MCF 10A (cell line): ENCODE measurements around the gene MRPS22. TPM values are rescaled to one million over a fixed set of nuclear protein-coding genes. Genes with fewer than 3 reads are reported as not detected.

ENCODE experiments used
- BruUV-seq: library from RNA; stranded (reverse); fragments of 400-500 nt; replicated peaks from 2 replicates; lab custom pipeline; 2021; lab: Mats Ljungman, UMichigan
- CTCF ChIA-PET: fragments of 300-600 bp; sonication (Branson Sonifier 250); formaldehyde crosslinking; extraction: SDS; loops from one replicate; lab custom pipeline; 2021; ENCODE audit warnings: antibody characterized with exemption, inconsistent platforms; lab: Yijun Ruan, JAX
- POLR2A ChIA-PET: fragments of 300-600, 350-650 bp; sonication (Branson Sonifier 250); formaldehyde crosslinking; extraction: SDS; loops from one replicate; lab custom pipeline; 2020; ENCODE audit warnings: antibody characterized with exemption, inconsistent platforms; lab: Yijun Ruan, JAX
- DNase-seq: peaks from one replicate; pipeline ENCODE4 v3.0.0-alpha.2; 2018; ENCODE audit not compliant: unreplicated experiment
- H3K27ac Mint-ChIP-seq: one replicate; pipeline ENCODE4 v1.8.0; 2022; ENCODE audit warnings: mild to moderate bottlenecking, low read depth, mixed read lengths; ENCODE audit not compliant: unreplicated experiment
- H3K27me3 Mint-ChIP-seq: one replicate; pipeline ENCODE4 v1.8.0; 2022; ENCODE audit warnings: mixed read lengths; ENCODE audit not compliant: insufficient read depth, unreplicated experiment
- H3K36me3 Mint-ChIP-seq: one replicate; pipeline ENCODE4 v1.8.0; 2022; ENCODE audit warnings: mild to moderate bottlenecking, moderate library complexity, mixed read lengths; ENCODE audit not compliant: insufficient read depth, unreplicated experiment
- H3K4me1 Mint-ChIP-seq: one replicate; pipeline ENCODE4 v1.8.0; 2022; ENCODE audit warnings: mixed read lengths; ENCODE audit not compliant: insufficient read depth, unreplicated experiment
- H3K4me3 Mint-ChIP-seq: one replicate; pipeline ENCODE4 v1.8.0; 2022; ENCODE audit warnings: mild to moderate bottlenecking, moderate library complexity, mixed read lengths; ENCODE audit not compliant: unreplicated experiment
- H3K9me3 Mint-ChIP-seq: one replicate; pipeline ENCODE4 v1.8.0; 2022; ENCODE audit warnings: mixed read lengths; ENCODE audit not compliant: unreplicated experiment
- intact Hi-C: fragments of 100-400 bp; cut with micrococcal nuclease; formaldehyde crosslinking; loops from 2 replicates; pipeline ENCODE4 v1.14.1; 2022
- total RNA-seq: library from RNA; stranded (reverse); gene quantifications from 2 replicates; pipeline ENCODE4 v1.2.3, GENCODE V29; 2022
- TF ChIP-seq, protein P1 (sequence below): fragments of 200-600 bp; IDR thresholded peaks from one replicate; pipeline ENCODE4 v1.8.0; 2022; ENCODE audit warnings: antibody characterized with exemption, mild to moderate bottlenecking; ENCODE audit not compliant: unreplicated experiment

Gene MRPS22
- total RNA-seq, 1 experiment from 2014 or later: 65.0 TPM

DNA sequence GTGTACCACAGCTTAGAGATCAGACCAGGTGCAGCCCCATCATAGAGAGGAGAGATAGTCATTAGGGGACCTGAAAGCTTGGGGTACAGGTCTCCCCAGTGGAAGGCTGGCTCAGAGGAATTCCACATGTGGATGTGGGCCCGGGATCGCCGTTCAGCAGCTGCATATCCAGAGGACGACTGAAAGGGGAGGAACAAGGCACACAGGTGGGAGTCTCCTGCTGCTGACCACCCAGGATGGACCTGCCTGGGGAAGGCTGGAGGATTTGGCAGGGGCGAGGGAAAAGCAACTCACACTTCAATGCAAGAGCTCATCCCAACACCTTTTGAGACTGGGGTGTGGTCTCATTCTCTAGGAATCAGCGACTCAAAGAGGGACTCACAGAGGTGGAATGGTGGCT is 25.0 kb upstream of the MRPS22 start:
- ChIA-PET CTCF (interaction anchor here (0.8 to 8.4 kb wide), 13 partner anchors 8 to 901 kb away, joined by 3 to 73 read pairs (median 6); no protein-coding TSS in a partner anchor), POLR2A (interaction anchor here (0.6 to 0.9 kb wide), 2 partner anchors 188 to 947 kb away, joined by 3 read pairs; no protein-coding TSS in a partner anchor)
- no peaks in the 10 kb centered on the region for H3K36me3 Mint-ChIP-seq
- H3K4me1 Mint-ChIP-seq: peaks cover 19% of the 10 kb centered on the region
- no TSS peak for BruUV-seq
- H3K9me3 Mint-ChIP-seq: no peaks in the 10 kb centered on the region
- H3K27me3 Mint-ChIP-seq: no peaks in the 10 kb centered on the region
- TF ChIP-seq, protein P1, sequence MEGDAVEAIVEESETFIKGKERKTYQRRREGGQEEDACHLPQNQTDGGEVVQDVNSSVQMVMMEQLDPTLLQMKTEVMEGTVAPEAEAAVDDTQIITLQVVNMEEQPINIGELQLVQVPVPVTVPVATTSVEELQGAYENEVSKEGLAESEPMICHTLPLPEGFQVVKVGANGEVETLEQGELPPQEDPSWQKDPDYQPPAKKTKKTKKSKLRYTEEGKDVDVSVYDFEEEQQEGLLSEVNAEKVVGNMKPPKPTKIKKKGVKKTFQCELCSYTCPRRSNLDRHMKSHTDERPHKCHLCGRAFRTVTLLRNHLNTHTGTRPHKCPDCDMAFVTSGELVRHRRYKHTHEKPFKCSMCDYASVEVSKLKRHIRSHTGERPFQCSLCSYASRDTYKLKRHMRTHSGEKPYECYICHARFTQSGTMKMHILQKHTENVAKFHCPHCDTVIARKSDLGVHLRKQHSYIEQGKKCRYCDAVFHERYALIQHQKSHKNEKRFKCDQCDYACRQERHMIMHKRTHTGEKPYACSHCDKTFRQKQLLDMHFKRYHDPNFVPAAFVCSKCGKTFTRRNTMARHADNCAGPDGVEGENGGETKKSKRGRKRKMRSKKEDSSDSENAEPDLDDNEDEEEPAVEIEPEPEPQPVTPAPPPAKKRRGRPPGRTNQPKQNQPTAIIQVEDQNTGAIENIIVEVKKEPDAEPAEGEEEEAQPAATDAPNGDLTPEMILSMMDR: no peak
- H3K27ac Mint-ChIP-seq: peak overlapping the region; percentile 61
- intact Hi-C loops: no loop called here
- H3K4me3 Mint-ChIP-seq: no peak overlapping the region
- no peak for DNase-seq

DNA sequence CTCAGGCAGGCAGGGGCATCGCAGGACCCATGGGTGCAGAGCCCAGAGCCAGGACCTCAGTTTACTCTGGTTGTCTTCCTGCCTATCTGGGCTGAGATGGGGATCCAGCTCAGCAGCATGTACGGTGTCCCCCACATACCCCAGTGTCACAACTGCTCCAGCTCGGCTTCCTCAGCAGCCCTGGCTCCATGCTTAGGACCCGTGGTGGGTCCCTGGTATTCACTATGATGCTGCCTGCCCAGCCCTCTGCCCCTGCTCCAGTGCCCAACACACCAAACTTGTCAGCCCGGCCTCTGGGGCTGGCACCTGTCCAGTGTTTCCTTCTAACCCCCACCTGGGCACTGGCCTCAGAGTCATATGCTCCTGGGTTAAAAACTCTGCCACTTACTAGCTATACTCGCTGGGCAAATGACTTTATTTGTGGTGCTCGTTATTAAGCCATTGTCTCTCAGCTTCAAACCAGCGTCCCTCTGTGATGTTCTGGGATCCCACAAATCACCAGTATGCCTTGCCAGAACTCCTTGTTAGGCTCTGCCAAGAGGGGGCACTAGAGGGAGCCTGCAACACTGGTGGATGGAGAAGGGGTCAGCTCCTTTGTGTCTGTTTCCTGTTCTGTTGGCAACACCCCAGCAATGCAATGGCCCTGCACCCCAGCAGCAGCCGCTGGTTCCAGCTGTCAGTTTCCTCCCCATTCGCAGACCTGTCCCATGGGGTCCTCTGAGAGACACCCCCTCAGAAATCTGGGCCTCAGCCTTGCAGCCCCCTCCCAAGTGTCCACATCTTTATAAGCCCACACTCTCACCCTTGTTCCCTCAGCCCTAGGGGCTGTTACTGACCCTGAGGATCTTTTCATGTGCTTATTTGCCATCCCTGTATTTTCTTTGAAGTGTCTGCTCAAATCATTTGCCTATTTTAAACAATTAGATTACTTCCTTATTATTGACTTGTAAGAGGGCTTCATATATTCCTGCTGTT is 24.1 kb upstream of the MRPS22 start:
- peaks cover 19% of the 10 kb centered on the region for H3K4me1 Mint-ChIP-seq
- H3K9me3 Mint-ChIP-seq: no peaks in the 10 kb centered on the region
- DNase-seq: peak; percentile 13
- ChIA-PET POLR2A (interaction anchor here (0.6 to 0.7 kb wide), 2 partner anchors 69 to 357 kb away, joined by 3 to 4 read pairs; no protein-coding TSS in a partner anchor), CTCF (interaction anchor here (0.6 to 8.4 kb wide), 13 partner anchors 9 to 901 kb away, joined by 3 to 73 read pairs (median 4); no protein-coding TSS in a partner anchor)
- TF ChIP-seq, protein P1: peak; percentile 22
- no peaks in the 10 kb centered on the region for H3K36me3 Mint-ChIP-seq
- intact Hi-C loops: loop anchor here (10.0 kb wide), 1 partner anchor 625 kb away; no protein-coding TSS in a partner anchor
- H3K4me3 Mint-ChIP-seq: no peak overlapping the region
- no peak overlapping the region for H3K27ac Mint-ChIP-seq
- no TSS peak for BruUV-seq
- no peaks in the 10 kb centered on the region for H3K27me3 Mint-ChIP-seq

- H3K36me3 Mint-ChIP-seq: no peaks in the 10 kb centered on the region
- TF ChIP-seq, protein P1: no peak
- H3K9me3 Mint-ChIP-seq: no peaks in the 10 kb centered on the region
- ChIA-PET POLR2A (no interaction called here), CTCF (interaction anchor here (1.5 to 2.0 kb wide), 2 partner anchors 10 to 34 kb away, joined by 5 to 7 read pairs; no protein-coding TSS in a partner anchor)
- DNase-seq: no peak
- no peak overlapping the region for H3K27ac Mint-ChIP-seq
- H3K4me1 Mint-ChIP-seq: peaks cover 19% of the 10 kb centered on the region
- no peaks in the 10 kb centered on the region for H3K27me3 Mint-ChIP-seq
- intact Hi-C loops: loop anchor here (10.0 kb wide), 1 partner anchor 626 kb away; no protein-coding TSS in a partner anchor
- H3K4me3 Mint-ChIP-seq: no peak overlapping the region
- no TSS peak for BruUV-seq
Measured at GRCh38 chr3:139320551-139321309, 23.1 kb upstream of the MRPS22 start.
